DOHH2 (cell line): ENCODE data around the gene MCEE.

Experiments
- EZH2phosphoT487 ChIP-seq: fragments of 200-600 bp; sonication (generic); IDR thresholded peaks from 2 replicates; pipeline ENCODE4 v1.6.1; 2017; ENCODE audit warnings: borderline replicate concordance, mild to moderate bottlenecking, antibody characterized with exemption, low read length, moderate library complexity, mixed read lengths
- TF ChIP-seq, protein P1 (sequence below): fragments of 200-600 bp; sonication (generic); IDR thresholded peaks from one replicate; pipeline ENCODE4 v1.5.1; 2014; ENCODE audit warnings: antibody characterized with exemption, mild to moderate bottlenecking, low read depth, low read length; ENCODE audit not compliant: poor library complexity, severe bottlenecking

GRCh38 chr2:71067567-71068217, 62.3 kb downstream of the MCEE start:
- TF ChIP-seq EZH2phosphoT487, result no peak
- TF ChIP-seq, protein P1, sequence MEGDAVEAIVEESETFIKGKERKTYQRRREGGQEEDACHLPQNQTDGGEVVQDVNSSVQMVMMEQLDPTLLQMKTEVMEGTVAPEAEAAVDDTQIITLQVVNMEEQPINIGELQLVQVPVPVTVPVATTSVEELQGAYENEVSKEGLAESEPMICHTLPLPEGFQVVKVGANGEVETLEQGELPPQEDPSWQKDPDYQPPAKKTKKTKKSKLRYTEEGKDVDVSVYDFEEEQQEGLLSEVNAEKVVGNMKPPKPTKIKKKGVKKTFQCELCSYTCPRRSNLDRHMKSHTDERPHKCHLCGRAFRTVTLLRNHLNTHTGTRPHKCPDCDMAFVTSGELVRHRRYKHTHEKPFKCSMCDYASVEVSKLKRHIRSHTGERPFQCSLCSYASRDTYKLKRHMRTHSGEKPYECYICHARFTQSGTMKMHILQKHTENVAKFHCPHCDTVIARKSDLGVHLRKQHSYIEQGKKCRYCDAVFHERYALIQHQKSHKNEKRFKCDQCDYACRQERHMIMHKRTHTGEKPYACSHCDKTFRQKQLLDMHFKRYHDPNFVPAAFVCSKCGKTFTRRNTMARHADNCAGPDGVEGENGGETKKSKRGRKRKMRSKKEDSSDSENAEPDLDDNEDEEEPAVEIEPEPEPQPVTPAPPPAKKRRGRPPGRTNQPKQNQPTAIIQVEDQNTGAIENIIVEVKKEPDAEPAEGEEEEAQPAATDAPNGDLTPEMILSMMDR, result no peak
